Glutamatergic neuron (in vitro differentiated cells): ENCODE measurements around the gene TMC1. TPM values are rescaled to one million over a fixed set of nuclear protein-coding genes. Genes with fewer than 3 reads are reported as not detected.
A peak's percentile ranks its signal among the peaks of the same experiment; 100 is the strongest.

Experiments
- DNase-seq: peaks from one replicate; pipeline ENCODE4 v3.0.0; 2022
- H3K27ac Mint-ChIP-seq: one replicate; pipeline ENCODE4 v1.8.0; 2020; ENCODE audit warnings: mild to moderate bottlenecking, mixed read lengths, inconsistent platforms; ENCODE audit not compliant: unreplicated experiment
- H3K27me3 Mint-ChIP-seq: one replicate; pipeline ENCODE4 v1.8.0; 2020; ENCODE audit warnings: mild to moderate bottlenecking, moderate library complexity, mixed read lengths, inconsistent platforms; ENCODE audit not compliant: unreplicated experiment
- H3K36me3 Mint-ChIP-seq: one replicate; pipeline ENCODE4 v1.8.0; 2020; ENCODE audit warnings: mild to moderate bottlenecking, mixed read lengths, inconsistent platforms; ENCODE audit not compliant: unreplicated experiment
- H3K4me1 Mint-ChIP-seq: one replicate; pipeline ENCODE4 v1.8.0; 2020; ENCODE audit warnings: mild to moderate bottlenecking, low read depth, mixed read lengths, inconsistent platforms; ENCODE audit not compliant: unreplicated experiment
- H3K4me3 Mint-ChIP-seq: one replicate; pipeline ENCODE4 v1.8.0; 2020; ENCODE audit warnings: mild to moderate bottlenecking, mixed read lengths, inconsistent platforms; ENCODE audit not compliant: unreplicated experiment
- H3K9me3 Mint-ChIP-seq: one replicate; pipeline ENCODE4 v1.8.0; 2020; ENCODE audit warnings: mild to moderate bottlenecking, moderate library complexity, mixed read lengths, inconsistent platforms; ENCODE audit not compliant: unreplicated experiment
- CTCF ChIP-seq: fragments of 200-600 bp; sonication (generic); IDR thresholded peaks from one replicate; pipeline ENCODE4 v1.5.0; 2021; ENCODE audit not compliant: partially characterized antibody, unreplicated experiment
- total RNA-seq: library from RNA; stranded (reverse); fragmentation: NEBNext Ultra II Directional; extraction: Animal tissue kit (Norgen Biotek cat#: 25700); gene quantifications from one replicate; pipeline ENCODE4 v1.2.1, GENCODE V29; 2021; ENCODE audit not compliant: unreplicated experiment

The TMC1 gene
- total RNA-seq, 1 donor from 2014 or later: not detected

GRCh38 chr9:72807765-72808445, 286.5 kb downstream of the TMC1 start:
- Mint-ChIP-seq H3K9me3 (peaks cover 1% of the 10 kb centered on the region), H3K4me1 (peaks cover 5% of the 10 kb centered on the region), H3K4me3 (no peak overlapping the region), H3K27me3 (peaks cover 2% of the 10 kb centered on the region), H3K36me3 (no peaks in the 10 kb centered on the region), H3K27ac (no peak overlapping the region)
- no peak for DNase-seq
- peak; percentile 36 for TF ChIP-seq CTCF

- DNase-seq: no peak
- peaks cover 1% of the 10 kb centered on the region for H3K9me3 Mint-ChIP-seq
- no peaks in the 10 kb centered on the region for H3K36me3 Mint-ChIP-seq
- TF ChIP-seq CTCF: no peak
- peaks cover 2% of the 10 kb centered on the region for H3K27me3 Mint-ChIP-seq
- peaks cover 6% of the 10 kb centered on the region for H3K4me1 Mint-ChIP-seq
- H3K27ac Mint-ChIP-seq: no peak overlapping the region
- H3K4me3 Mint-ChIP-seq: no peak overlapping the region
Measured at GRCh38 chr9:72808446-72808768, 287.0 kb downstream of the TMC1 start.

- H3K9me3 Mint-ChIP-seq: peaks cover 1% of the 10 kb centered on the region
- no peak for DNase-seq
- H3K36me3 Mint-ChIP-seq: no peaks in the 10 kb centered on the region
- H3K4me3 Mint-ChIP-seq: no peak overlapping the region
- H3K27ac Mint-ChIP-seq: no peak overlapping the region
- TF ChIP-seq CTCF: no peak
- H3K27me3 Mint-ChIP-seq: peaks cover 2% of the 10 kb centered on the region
- H3K4me1 Mint-ChIP-seq: peaks cover 9% of the 10 kb centered on the region
Measured at GRCh38 chr9:72809586-72809985, 288.2 kb downstream of the TMC1 start.

GRCh38 chr9:72812559-72813111, 291.2 kb downstream of the TMC1 start:
- no peaks in the 10 kb centered on the region for H3K36me3 Mint-ChIP-seq
- no peak overlapping the region for H3K27ac Mint-ChIP-seq
- no peaks in the 10 kb centered on the region for H3K9me3 Mint-ChIP-seq
- H3K4me3 Mint-ChIP-seq: no peak overlapping the region
- H3K4me1 Mint-ChIP-seq: peaks cover 15% of the 10 kb centered on the region
- no peak for DNase-seq
- peaks cover 2% of the 10 kb centered on the region for H3K27me3 Mint-ChIP-seq
- no peak for TF ChIP-seq CTCF

- H3K4me1 Mint-ChIP-seq: peaks cover 21% of the 10 kb centered on the region
- H3K4me3 Mint-ChIP-seq: no peak overlapping the region
- H3K27me3 Mint-ChIP-seq: peaks cover 2% of the 10 kb centered on the region
- H3K36me3 Mint-ChIP-seq: no peaks in the 10 kb centered on the region
- no peaks in the 10 kb centered on the region for H3K9me3 Mint-ChIP-seq
- no peak overlapping the region for H3K27ac Mint-ChIP-seq
- no peak for TF ChIP-seq CTCF
- DNase-seq: no peak
Measured at GRCh38 chr9:72813544-72813943, 292.1 kb downstream of the TMC1 start.
